GM12801 (cell line): ENCODE results near the gene STPG1.

ENCODE experiments used
- TF ChIP-seq, protein P1 (sequence below): IDR thresholded peaks from one replicate; pipeline ENCODE4 v1.5.1; 2011; ENCODE audit warnings: control low read depth; ENCODE audit not compliant: insufficient read length; ENCODE audit errors: extremely low read depth

The STPG1 gene

DNA sequence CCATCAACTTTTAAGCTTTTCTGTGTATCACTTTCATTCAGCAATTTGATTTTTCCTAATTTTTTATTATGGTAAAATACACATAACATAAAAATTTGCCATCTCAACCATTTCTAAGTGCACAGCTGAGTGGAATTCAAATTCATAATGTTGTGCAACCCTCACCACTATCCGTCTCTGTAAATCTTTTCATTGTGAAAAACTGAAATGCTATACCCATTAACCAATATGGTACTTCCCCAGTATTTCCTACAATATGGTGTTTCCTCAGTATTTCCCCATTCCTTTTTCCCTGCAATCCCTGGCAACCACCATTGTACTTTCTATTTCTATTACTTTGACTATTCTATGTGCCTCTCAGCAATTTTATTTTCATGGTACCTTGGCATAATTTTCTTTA is 6.8 kb downstream of the STPG1 start:
- TF ChIP-seq, protein P1, sequence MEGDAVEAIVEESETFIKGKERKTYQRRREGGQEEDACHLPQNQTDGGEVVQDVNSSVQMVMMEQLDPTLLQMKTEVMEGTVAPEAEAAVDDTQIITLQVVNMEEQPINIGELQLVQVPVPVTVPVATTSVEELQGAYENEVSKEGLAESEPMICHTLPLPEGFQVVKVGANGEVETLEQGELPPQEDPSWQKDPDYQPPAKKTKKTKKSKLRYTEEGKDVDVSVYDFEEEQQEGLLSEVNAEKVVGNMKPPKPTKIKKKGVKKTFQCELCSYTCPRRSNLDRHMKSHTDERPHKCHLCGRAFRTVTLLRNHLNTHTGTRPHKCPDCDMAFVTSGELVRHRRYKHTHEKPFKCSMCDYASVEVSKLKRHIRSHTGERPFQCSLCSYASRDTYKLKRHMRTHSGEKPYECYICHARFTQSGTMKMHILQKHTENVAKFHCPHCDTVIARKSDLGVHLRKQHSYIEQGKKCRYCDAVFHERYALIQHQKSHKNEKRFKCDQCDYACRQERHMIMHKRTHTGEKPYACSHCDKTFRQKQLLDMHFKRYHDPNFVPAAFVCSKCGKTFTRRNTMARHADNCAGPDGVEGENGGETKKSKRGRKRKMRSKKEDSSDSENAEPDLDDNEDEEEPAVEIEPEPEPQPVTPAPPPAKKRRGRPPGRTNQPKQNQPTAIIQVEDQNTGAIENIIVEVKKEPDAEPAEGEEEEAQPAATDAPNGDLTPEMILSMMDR, result no peak

DNA sequence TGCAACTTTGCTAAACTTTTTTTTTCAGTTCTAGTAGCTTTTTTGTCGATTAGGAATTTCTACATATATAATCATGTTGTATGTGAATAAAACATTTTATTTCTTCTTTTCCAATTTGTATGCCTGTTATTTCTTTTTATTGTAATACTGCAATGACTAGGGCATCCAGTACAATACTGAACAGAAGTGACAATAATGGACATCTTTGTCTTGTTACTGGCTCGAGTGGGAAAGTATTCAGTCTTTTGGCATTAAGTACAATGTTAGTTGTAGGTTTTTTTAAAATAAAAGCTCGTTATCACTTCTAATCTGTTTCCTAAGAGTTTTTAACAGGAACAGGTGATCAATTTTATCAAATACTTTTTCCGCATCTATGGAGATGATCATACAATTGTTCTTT is 9.8 kb downstream of the STPG1 start:
- TF ChIP-seq, protein P1, result no peak

DNA sequence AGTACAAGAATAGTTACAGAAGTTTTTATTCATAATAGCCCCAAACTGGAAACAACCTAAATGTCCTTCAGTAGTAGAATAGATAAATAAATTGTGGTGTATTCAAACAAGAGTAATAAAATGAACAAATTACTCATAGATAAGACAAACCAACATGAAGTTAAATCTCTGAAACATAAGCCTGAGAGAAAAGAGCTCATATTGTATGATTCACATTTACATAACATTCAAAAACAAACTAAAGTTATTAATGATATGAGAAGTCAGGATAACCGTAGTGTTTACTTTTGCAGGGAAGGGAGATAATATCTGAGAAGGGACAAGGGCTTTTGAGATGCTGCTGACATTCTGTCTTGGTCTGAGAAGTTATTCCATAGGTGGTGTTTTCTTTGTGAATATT is 13.5 kb downstream of the STPG1 start:
- TF ChIP-seq, protein P1, result no peak

DNA sequence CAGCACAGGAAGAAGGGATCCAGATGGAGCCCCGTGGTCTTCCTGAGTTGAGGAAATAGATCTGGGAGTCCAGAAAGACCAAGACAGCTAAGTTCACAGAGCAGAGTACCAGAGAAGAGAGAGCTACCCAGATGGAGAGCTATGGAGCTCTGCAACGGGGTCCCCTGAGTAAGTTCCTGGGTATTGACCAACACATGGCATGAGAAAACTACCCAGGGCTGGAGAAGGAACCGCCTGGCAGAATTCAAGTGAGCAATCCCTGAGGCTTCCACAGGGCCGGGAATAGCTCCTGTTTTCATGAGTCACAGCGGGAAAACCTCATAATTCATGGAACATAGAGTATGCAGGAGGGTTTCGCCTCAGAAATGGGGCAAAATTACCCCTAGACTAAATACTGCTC is 19.7 kb downstream of the STPG1 start:
- TF ChIP-seq, protein P1, result no peak

DNA sequence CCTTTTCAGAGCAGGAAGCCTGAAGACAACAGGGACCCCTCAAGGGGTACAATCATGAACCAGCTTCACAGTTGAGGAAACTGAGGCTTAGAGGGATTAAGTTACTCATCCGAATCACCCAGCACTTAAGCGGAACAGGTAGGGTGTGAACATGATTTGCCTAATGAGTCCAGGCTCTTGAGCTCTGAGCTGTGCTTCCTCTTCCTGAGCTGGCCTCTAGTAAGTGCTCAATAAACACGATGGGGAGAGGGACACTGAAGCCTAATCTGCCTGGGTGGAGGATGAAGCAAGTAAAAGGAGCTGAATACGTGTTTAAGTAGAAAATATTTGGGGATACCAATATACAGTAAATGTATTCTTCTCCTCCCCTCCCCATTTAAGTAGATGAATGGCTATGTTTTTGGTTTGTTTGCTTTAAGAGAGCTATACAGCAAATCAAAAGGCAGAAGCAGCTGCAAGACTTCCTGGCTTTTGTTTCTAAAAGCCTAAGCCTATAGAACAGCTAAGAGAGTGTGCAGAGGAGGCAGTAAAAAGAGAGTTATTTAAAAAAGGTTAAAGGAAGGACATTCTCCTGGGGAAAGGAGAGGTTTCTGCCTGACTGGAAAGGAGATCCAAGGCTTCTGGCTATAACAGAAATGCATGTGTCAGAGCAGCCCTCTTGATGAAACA is 20.5 kb downstream of the STPG1 start:
- TF ChIP-seq, protein P1, result no peak

DNA sequence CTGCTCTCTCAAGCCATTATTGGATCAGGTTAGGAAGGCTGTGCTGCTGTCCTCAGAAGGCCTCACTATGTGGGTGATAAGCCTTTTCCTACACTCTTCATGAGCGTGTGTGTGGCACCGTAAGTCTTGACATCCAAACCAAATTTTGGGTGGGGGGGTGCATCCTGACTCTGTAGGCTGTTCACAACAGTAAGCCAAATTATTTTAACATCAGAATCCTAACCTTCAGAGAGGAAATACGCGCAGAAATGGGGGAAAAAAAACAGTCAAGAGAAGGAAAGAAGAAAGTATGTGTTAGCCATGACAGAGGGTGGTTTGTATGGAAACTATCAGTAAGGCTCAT is 21.0 kb downstream of the STPG1 start:
- TF ChIP-seq, protein P1, result no peak

DNA sequence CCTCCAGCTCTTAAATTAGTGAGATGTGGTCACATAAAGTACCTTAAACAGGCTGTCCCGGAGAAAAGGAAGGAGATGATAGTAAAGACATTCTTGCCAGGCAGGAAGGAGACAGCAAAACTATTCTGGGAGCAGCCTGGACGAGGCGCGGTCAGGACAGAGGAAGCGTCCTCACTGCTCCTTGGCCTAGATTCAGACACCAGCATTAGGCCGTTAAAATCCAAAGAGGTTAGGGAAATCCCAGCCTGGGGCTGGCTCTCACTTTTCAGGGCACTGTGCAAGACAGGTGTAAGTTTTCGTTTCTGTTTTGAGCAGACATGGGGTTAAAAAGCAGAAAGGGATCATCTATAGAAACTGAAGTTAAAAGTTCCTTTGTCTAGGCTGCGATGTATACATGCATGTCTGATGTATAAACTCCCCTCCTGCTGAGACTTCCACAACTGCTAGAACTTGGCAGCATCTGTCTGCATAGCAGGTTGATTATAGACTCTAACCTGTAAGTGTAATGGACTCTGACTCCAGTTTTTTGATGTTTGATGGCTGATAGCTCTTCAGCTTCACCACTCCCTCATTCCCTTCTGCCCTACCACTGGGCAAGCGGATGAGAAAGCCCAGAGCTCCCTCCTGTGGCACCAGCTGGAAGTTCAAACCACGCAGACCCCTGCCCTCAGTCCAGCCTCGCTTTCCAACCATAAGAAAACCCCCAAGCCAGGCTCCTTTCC is 21.5 kb downstream of the STPG1 start:
- TF ChIP-seq, protein P1, result no peak
